Lung (tissue), 12 donors: ENCODE measurements around the gene DIS3L2. TPM values are rescaled to one million over a fixed set of nuclear protein-coding genes. Genes with fewer than 3 reads are reported as not detected.
A peak's percentile ranks its signal among the peaks of the same experiment; 100 is the strongest.

Source experiments
- ATAC-seq: fragments of 200-7000 bp; cut with Tn5 transposase; one replicate; pipeline ENCODE4 v1.9.1; 2020; ENCODE audit warnings: moderate number of reproducible peaks; ENCODE audit not compliant: insufficient read depth, low FRiP score
- DNase-seq, 3 donors: peaks; one replicate each; pipeline ENCODE4 v3.0.0-alpha.2; 2013 to 2017
- H3K27ac ChIP-seq, 2 donors: one replicate each; pipeline ENCODE4 v1.5.1; 2013; ENCODE audit warnings: mild to moderate bottlenecking in 2 of 2, moderate library complexity in 2 of 2, control low read depth in 1 of 2, inconsistent platforms in 1 of 2, low read depth in 1 of 2, low read length in 1 of 2
- H3K27me3 ChIP-seq, 3 donors: one replicate each; pipeline ENCODE4 v1.5.1; 2013; ENCODE audit warnings: low read length in 2 of 3; ENCODE audit not compliant: control insufficient read depth in 3 of 3, insufficient read depth in 3 of 3
- H3K36me3 ChIP-seq, 4 donors: one replicate each; pipeline ENCODE4 v1.5.1; 2013; ENCODE audit warnings: low read length in 4 of 4, mild to moderate bottlenecking in 1 of 4, moderate library complexity in 1 of 4; ENCODE audit not compliant: control insufficient read depth in 4 of 4, insufficient read depth in 4 of 4
- H3K4me1 ChIP-seq, 5 donors: one replicate each; pipeline ENCODE4 v1.5.1; 2013; ENCODE audit warnings: low read length in 5 of 5, mild to moderate bottlenecking in 2 of 5, moderate library complexity in 1 of 5; ENCODE audit not compliant: control insufficient read depth in 5 of 5, insufficient read depth in 5 of 5
- H3K4me3 ChIP-seq: one replicate; pipeline ENCODE4 v1.5.1; 2013; ENCODE audit warnings: mild to moderate bottlenecking, control low read depth, moderate library complexity
- H3K9ac ChIP-seq, 2 donors: one replicate each; pipeline ENCODE4 v1.5.1; 2013; ENCODE audit warnings: low read length in 2 of 2, control low read depth in 1 of 2; ENCODE audit not compliant: insufficient read depth in 1 of 2
- H3K9me3 ChIP-seq, 4 donors: one replicate each; pipeline ENCODE4 v1.5.1; 2013; ENCODE audit warnings: low read length in 3 of 4, mild to moderate bottlenecking in 1 of 4, moderate library complexity in 1 of 4; ENCODE audit not compliant: control insufficient read depth in 4 of 4, insufficient read depth in 3 of 4
- CTCF ChIP-seq: IDR thresholded peaks from 2 replicates; pipeline ENCODE4 v1.5.1; 2012; ENCODE audit warnings: mild to moderate bottlenecking; ENCODE audit errors: control extremely low read depth, extremely low read depth
- WGBS, 2 donors: extraction: QIAGEN DNeasy Blood & Tissue Kit; methylation state at CpG; one replicate each; pipeline ENCODE4 v1.1.7; 2013; 5-methylcytosine and 5-hydroxymethylcytosine counted together
- polyA plus RNA-seq, 2 donors: library from polyadenylated mRNA; stranded (reverse); fragments of 200-250 nt; gene quantifications; one replicate each; pipeline ENCODE4 v1.2.1, GENCODE V29; 2013
- total RNA-seq, 2 donors: library from RNA; depleted of rRNA in 1 of 2; stranded (reverse); fragments of >200 nt in 1 of 2; gene quantifications; one replicate each; pipeline ENCODE4 v1.2.1, GENCODE V29; 2014 to 2021
- donor health status: control.
- donor health status: control.
- donor health status: Bipolar disorder and iron deficiency.
- donor health status: healthy.
- donor health status: DM: yes; HTN: yes; CAD: no.

The DIS3L2 gene
- total and polyA plus RNA-seq, 4 donors = 12.7 to 41.0 (median 31.1) TPM

- no peak for ATAC-seq
- DNase-seq = no peak
- H3K27me3 ChIP-seq = no peaks in the 10 kb centered on the region
- no peaks in the 10 kb centered on the region for H3K9me3 ChIP-seq
- H3K36me3 ChIP-seq = peaks cover 5 to 15% (median 11%) of the 10 kb centered on the region in 4 donors
- 90 to 94% methylated on average over 2 of the region's 2 CpGs for WGBS, 2 donors
- H3K4me1 ChIP-seq = peaks cover 0 to 5% (median 0%) of the 10 kb centered on the region in 5 donors
- no peak for TF ChIP-seq CTCF
- no peak overlapping the region for H3K4me3 ChIP-seq
- H3K27ac ChIP-seq = no peak overlapping the region
- H3K9ac ChIP-seq = no peak overlapping the region
Measured at GRCh38 chr2:232026910-232027309, 65.4 kb downstream of the DIS3L2 start.

DNA sequence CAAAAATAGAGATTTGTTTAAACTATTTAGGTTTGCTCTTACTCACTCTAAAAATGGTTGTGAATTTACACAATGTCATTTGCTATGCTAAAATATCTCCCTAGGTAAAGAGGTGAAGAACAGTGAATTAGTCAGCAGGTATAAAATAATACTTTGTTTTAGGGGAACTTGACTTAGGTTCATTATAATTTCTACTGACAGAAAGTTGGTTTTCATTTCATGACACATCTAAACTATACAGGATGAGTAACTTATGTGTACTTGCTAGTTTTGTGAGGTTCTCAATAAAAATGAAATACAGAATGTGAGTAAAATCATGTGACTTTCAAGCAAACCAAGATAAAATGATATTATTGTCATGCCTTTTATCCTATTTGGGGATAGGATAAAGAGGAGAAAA is 66.0 kb downstream of the DIS3L2 start:
- no peak for DNase-seq
- Histone ChIP-seq H3K27ac (no peak overlapping the region), H3K36me3 (peaks cover 5 to 15% (median 11%) of the 10 kb centered on the region in 4 donors), H3K4me1 (peaks cover 0 to 5% (median 0%) of the 10 kb centered on the region in 5 donors), H3K4me3 (no peak overlapping the region), H3K27me3 (no peaks in the 10 kb centered on the region), H3K9me3 (no peaks in the 10 kb centered on the region), H3K9ac (peak overlapping the region in 1 of 2 donors; percentile 3)
- no peak for ATAC-seq
- no peak for TF ChIP-seq CTCF

GRCh38 chr2:232028071-232028470 is 66.6 kb downstream of the DIS3L2 start:
- DNase-seq = no peak
- H3K9ac ChIP-seq = no peak overlapping the region
- TF ChIP-seq CTCF = no peak
- no peak overlapping the region for H3K4me3 ChIP-seq
- no peak for ATAC-seq
- no peaks in the 10 kb centered on the region for H3K9me3 ChIP-seq
- no peaks in the 10 kb centered on the region for H3K27me3 ChIP-seq
- peaks cover 2 to 15% (median 10%) of the 10 kb centered on the region in 4 donors for H3K36me3 ChIP-seq
- H3K4me1 ChIP-seq = peaks cover 0 to 5% (median 0%) of the 10 kb centered on the region in 5 donors
- WGBS, 2 donors = 91 to 93% methylated on average over 2 of the region's 2 CpGs
- no peak overlapping the region for H3K27ac ChIP-seq

- Histone ChIP-seq H3K27me3 (no peaks in the 10 kb centered on the region), H3K36me3 (peaks cover 0 to 15% (median 8%) of the 10 kb centered on the region in 4 donors), H3K9ac (no peak overlapping the region), H3K4me1 (peaks cover 0 to 5% (median 0%) of the 10 kb centered on the region in 5 donors), H3K27ac (no peak overlapping the region), H3K4me3 (no peak overlapping the region), H3K9me3 (no peaks in the 10 kb centered on the region)
- DNase-seq (peak in 2 of 3 donors; percentile 14 to 32), ATAC-seq (no peak)
- no peak for TF ChIP-seq CTCF
Measured at GRCh38 chr2:232028631-232029030, 67.1 kb downstream of the DIS3L2 start.
